ENCODE measurements around the gene TEX261.

DNA sequence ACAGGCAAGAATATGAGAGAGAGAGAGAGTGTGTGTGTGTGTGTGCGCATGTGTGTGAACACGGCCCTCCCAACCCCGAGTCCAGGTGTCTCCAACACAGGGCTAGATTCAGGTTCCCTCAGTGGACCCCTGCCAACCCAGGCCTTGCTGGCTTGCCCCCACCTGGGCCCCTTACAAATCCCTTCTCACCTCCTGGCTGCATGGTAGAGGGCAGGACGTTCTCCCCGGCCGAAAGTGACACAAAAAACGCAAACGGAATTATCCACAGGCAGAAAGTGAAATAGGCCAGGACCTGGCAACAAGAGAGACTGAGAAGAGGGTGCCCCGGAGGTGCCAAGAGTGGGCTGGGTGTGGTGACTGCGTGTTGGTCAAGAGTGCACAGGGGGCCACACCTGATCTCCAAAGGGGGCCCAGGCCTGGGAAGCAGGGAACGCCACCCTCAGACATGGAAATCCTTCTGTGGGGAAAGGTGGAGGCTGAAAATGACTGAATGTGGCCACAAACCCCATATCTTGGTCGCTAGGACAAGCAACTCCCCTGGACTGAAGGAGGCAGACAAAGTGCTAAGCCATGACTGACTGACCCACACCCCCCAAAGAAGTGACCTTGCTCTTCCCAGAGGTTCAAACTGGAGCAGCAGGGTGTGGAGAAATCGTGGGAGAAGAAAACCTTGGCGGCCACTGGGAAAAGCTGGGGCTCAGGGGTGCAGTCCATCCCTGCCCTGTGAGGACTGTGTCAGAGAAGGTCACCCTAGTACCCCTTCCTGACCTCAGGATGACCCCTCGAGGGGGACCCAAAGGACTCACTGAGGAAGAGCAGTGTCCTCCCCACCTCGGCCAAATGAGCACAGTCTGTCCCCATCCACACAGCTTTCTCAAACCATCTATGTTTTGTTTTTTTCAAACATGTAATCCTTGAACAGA is 5.7 kb downstream of the TEX261 start:
- TF ChIP-seq POLR2A (IDR thresholded peaks at IDR 0.05), result no peak
- TF ChIP-seq, protein P1, sequence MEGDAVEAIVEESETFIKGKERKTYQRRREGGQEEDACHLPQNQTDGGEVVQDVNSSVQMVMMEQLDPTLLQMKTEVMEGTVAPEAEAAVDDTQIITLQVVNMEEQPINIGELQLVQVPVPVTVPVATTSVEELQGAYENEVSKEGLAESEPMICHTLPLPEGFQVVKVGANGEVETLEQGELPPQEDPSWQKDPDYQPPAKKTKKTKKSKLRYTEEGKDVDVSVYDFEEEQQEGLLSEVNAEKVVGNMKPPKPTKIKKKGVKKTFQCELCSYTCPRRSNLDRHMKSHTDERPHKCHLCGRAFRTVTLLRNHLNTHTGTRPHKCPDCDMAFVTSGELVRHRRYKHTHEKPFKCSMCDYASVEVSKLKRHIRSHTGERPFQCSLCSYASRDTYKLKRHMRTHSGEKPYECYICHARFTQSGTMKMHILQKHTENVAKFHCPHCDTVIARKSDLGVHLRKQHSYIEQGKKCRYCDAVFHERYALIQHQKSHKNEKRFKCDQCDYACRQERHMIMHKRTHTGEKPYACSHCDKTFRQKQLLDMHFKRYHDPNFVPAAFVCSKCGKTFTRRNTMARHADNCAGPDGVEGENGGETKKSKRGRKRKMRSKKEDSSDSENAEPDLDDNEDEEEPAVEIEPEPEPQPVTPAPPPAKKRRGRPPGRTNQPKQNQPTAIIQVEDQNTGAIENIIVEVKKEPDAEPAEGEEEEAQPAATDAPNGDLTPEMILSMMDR (IDR thresholded peaks at IDR 0.05), result no peak

Measured in gastroesophageal sphincter (tissue), 3 donors.